OCI-M2 (cell line): Measurements from ENCODE around the gene SNX15.

Source experiments
- DNase-seq: peaks from one replicate; lab custom pipeline; 2025; ENCODE audit not compliant: unreplicated experiment; lab: John Stamatoyannopoulos, UW

The SNX15 gene

GRCh38 chr11:65055538-65055937 is 28.3 kb downstream of the SNX15 start:
- DNase-seq, result no peak

GRCh38 chr11:65056999-65057398 is 29.8 kb downstream of the SNX15 start:
- DNase-seq, result no peak

GRCh38 chr11:65057526-65057925 is 30.3 kb downstream of the SNX15 start:
- DNase-seq, result no peak

- DNase-seq, result no peak
Observed at GRCh38 chr11:65058012-65058411, 30.8 kb downstream of the SNX15 start.

- DNase-seq, result no peak
Observed at GRCh38 chr11:65058419-65059054, 31.3 kb downstream of the SNX15 start, which contains the start of gene NAALADL1. NAALADL1 (minus strand) TSS chr11:65058553; CDS start chr11:65058521, 32 bp downstream.

- DNase-seq, result no peak
Observed at GRCh38 chr11:65059523-65059922, 32.3 kb downstream of the SNX15 start.

GRCh38 chr11:65059959-65060824 is 33.0 kb downstream of the SNX15 start:
- no peak for DNase-seq

GRCh38 chr11:65060913-65061408 is 33.7 kb downstream of the SNX15 start:
- no peak for DNase-seq

- DNase-seq, result no peak
Observed at GRCh38 chr11:65063532-65063931, 36.3 kb downstream of the SNX15 start.

GRCh38 chr11:65064847-65065240 is 37.6 kb downstream of the SNX15 start:
- DNase-seq, result no peak

- DNase-seq, result no peak
Observed at GRCh38 chr11:65065851-65066250, 38.6 kb downstream of the SNX15 start.

GRCh38 chr11:65066315-65066714 is 39.1 kb downstream of the SNX15 start:
- no peak for DNase-seq

- no peak for DNase-seq
Observed at GRCh38 chr11:65066805-65067291, 39.6 kb downstream of the SNX15 start.

- DNase-seq, result no peak
Observed at GRCh38 chr11:65067446-65067845, 40.2 kb downstream of the SNX15 start.

- no peak for DNase-seq
Observed at GRCh38 chr11:65069217-65069616, 42.0 kb downstream of the SNX15 start.

GRCh38 chr11:65071907-65072630 is 44.8 kb downstream of the SNX15 start:
- no peak for DNase-seq

- no peak for DNase-seq
Observed at GRCh38 chr11:65072631-65072966, 45.4 kb downstream of the SNX15 start.

GRCh38 chr11:65077451-65077850 is 50.2 kb downstream of the SNX15 start:
- no peak for DNase-seq

GRCh38 chr11:65078151-65078550 is 50.9 kb downstream of the SNX15 start:
- no peak for DNase-seq

- no peak for DNase-seq
Observed at GRCh38 chr11:65078786-65079342, 51.6 kb downstream of the SNX15 start.
